Epidermal melanocyte (primary cell): ENCODE measurements around the gene APEH.

Experiments used
- DNase-seq: peaks from one replicate; pipeline ENCODE4 v3.0.0; 2011; ENCODE audit warnings: low spot score; ENCODE audit not compliant: insufficient read length

APEH gene

DNA sequence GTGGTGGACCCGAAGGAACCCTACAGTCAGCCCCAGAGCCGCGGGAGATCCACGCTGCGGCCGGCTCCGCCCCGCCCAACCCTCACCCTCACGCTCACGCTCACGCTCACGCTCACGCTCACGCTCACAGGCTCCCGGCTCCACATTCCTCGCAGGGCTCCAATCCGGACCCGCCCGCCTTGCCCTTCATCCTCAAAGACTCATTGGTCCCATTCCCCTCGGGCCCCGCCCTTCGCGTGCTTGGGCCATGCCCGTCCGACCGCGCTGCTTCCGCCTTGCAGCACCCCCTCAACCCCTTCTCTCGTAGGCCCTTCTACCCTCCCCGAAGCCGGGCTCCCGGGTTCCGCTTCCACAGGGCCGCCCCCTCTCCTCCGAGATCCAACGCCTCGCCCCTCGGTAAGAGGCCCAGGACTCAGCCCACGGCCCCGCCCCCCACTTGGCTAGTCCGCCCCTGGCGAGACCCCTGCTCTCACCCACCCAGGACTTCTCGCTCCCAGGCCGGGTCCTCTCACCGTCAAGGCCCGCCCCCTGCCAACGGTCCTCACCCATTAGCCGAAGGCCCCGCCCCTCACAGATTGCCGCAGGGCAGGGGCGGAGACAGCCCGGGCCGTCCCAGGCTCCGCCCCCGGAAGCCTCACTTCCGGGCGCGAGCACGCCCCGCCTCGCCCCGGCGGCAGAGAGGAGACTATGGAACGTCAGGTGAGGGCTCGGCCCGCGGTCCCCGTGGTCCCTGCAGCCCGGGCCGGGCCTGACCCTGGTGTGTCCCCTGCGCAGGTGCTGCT is at the start of gene APEH:
Gene APEH (plus strand): TSS at position 637 of the 782 bp plus-strand sequence. CDS start 51 bp downstream, at position 688.
- peak; percentile 95 for DNase-seq

DNA sequence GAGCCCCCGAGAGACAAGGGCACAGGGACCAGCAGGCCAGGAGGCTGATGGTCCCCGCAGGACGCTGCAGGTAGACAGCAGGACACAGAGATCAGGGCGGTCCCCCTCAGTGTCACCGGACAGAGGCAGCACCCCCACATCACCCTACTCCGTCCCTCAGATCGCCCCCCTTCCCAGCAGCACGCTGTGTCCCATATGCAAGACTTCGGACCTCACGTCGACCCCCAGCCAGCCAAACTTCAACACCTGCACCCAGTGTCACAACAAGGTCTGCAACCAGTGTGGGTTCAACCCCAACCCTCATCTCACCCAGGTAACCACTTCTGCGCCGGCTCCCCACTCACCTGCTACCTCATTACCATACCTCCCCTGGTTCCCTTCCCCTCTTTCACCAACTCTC is 49.1 kb upstream of the APEH start:
- DNase-seq, result no peak

- no peak for DNase-seq
Observed at GRCh38 chr3:49626101-49626581, 48.0 kb upstream of the APEH start.

- no peak for DNase-seq
Observed at GRCh38 chr3:49626796-49627195, 47.4 kb upstream of the APEH start.

GRCh38 chr3:49627634-49628033 is 46.5 kb upstream of the APEH start:
- DNase-seq, result no peak

DNA sequence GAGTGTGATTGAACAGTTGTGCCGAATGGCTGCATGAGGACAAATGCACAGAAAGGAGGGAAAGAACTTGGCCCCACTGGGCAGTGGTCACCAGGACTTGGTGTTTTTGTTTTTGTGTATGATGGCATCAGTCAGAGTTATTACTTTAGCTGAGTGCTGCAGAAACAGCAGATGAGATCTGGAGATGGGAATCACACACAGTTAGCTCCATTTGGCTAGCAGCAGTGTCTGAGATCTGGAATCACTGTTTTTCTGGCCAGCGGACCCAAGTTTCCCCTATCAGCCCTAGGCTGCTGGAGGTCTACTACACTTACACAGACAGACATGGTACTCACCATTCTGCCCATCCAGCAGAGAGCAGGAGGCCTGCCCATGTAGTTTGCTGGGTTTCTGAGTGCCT is 45.9 kb upstream of the APEH start:
- DNase-seq, result no peak

GRCh38 chr3:49629451-49629850 is 44.7 kb upstream of the APEH start:
- DNase-seq, result no peak

DNA sequence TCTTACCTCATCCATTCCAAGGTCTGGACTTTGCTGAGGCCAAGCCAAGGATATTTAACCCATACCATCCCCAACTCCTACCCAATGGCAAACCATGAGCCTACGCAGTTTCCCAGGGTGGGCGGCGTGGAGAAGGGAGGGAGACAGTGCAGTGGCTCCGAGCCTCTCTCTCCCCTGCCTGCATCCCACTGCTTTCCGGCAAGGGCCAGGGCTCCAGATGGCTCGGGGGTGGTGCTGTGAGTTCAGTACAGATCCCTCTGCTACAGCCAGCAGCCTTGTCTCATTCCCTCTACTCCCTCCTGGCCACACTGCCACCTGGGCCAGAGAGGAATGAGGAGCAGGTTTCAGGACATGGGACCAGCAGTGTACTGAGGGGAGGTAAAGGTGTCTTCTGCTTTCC is 44.3 kb upstream of the APEH start:
- no peak for DNase-seq

- DNase-seq, result no peak
Observed at GRCh38 chr3:49630784-49631183, 43.4 kb upstream of the APEH start.

DNA sequence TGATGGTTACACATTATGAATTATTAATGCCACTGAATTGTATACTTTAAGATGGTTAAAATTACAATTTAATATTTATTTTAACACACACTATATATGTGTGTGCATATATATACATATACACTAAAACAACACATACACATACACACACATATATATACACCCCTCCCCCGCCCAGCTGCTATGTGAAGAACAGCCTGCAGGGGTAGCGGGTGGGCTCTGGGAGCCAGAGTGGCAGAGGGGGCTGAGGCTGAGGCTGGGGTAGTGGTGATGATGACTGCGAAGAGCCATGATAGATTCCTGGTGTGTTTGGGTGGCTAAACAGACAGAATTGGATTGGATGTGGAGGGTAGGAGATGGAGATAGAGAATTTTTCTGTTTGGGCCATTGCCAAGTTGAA is 39.4 kb upstream of the APEH start:
- DNase-seq, result no peak

DNA sequence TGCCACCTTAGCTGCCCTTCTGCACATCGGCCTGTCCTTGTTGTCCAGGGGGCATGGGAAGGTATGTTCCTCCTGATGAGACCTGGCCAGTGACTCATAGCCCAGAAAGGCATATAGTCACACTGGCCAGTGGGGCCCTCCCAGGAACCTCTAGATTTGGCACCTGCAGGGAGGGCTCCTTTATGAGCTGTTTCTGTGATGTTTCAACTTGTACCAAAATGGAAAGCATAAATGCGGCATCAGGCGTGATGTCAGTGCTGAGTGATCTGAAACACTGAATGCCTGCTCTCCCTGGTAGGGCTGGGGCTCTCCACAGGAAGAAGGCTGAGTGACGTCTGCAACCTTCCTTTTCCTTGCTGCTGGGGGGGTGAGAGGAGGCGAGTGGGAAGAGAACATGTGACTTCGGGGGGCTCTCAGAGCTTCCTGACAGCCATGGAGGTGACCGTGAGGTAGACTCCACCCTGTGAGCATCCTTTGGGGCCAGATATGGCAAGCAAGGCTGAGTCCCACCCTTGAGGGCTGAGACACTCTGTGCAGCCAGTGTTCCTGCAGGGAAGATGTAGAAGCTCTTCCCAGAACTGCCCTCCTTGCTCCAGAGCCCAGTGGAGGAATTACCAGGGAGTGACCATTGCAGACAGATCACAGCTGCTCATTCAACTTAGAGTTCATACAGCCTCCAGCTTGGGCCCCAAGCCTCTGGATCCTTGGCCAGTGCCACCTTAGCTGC is 37.1 kb upstream of the APEH start:
- no peak for DNase-seq

- no peak for DNase-seq
Observed at GRCh38 chr3:49638445-49638844, 35.7 kb upstream of the APEH start.

- no peak for DNase-seq
Observed at GRCh38 chr3:49639551-49639950, 34.6 kb upstream of the APEH start.

DNA sequence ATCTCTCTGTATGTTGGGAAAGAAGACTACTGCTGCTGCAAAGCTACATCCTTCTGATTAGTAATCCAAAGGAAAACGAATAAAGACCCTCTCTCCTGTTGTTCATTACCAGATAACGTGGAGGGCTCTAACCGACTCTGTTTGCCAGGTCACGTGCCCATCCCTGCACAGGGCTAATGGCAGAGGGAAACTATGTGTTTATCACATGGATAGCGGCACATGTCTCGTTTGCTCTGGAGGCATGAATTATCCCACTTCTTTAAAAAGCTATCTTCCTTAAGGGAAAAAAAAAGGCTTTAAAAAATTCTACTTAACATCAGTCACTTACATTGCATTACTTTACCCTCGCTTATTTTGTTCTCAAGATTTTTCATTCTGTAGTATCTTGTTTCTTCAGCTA is 32.9 kb upstream of the APEH start:
- DNase-seq, result no peak

DNA sequence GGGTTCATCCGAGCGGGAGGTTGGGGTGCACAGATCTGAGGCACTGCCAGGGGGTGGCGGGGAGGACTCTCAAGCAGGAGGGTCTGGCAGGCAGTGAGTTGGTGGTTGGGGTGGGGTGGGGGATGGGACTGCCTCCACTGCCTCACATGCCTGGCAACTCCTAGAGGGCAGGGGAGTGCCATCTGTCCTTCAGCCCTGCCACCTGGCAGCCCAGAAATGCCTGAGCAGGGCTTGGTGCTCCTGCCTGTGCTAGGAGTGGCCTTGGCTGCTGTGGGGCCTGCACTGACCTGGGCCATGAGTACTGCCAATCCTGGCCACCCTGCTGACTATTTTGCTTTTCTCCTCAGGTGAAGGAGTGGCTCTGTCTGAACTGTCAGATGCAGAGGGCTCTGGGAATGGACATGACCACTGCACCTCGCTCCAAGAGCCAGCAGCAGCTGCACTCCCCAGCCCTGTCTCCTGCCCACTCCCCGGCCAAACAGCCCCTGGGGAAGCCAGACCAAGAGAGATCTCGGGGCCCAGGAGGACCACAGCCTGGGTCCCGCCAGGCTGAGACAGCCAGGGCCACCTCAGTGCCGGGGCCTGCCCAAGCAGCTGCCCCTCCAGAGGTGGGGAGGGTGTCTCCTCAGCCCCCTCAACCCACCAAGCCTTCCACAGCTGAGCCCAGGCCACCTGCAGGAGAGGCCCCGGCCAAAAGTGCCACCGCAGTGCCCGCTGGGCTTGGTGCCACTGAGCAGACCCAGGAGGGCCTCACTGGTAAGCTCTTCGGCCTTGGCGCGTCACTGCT is 32.0 kb upstream of the APEH start:
- no peak for DNase-seq

GRCh38 chr3:49642708-49643145 is 31.4 kb upstream of the APEH start:
- DNase-seq, result no peak

DNA sequence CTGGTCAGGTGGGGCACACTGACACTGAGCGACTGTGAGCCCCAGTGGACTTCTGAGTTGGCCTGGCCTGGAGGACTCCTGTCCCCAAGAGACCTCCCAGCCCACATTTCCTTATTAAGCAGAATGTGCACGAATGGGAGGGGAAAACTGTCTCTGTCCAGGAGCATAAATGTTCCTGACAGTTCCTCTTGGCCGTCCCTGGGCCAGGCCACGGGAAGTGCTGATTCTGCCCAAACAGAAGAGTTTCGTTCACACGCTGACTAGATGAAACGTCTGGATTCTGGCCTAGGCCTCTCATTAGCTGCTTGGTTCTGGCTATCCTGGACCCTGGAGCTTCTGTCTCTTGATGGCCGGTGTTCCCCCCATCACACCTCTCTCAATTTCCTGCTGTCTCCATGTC is 29.5 kb upstream of the APEH start:
- DNase-seq, result no peak

DNA sequence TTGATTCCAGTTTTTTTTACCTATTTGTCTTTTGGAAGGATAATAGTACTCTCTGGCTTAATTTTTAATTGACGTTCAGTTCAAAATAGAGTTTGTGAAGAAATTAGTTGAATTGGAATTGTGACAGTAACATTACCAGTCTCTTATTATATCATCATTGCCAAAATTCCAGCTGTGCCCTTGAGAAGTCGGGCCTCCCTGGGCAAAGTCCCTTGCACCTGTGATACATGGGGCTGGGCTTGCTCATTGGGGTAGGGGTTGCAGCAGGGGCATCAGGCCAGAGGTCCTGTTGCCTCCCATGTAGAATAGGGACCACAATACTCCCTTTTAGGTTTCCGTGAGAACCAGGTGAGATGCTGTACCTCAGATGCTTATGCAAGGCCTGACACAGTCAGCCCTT is 27.9 kb upstream of the APEH start:
- no peak for DNase-seq

DNA sequence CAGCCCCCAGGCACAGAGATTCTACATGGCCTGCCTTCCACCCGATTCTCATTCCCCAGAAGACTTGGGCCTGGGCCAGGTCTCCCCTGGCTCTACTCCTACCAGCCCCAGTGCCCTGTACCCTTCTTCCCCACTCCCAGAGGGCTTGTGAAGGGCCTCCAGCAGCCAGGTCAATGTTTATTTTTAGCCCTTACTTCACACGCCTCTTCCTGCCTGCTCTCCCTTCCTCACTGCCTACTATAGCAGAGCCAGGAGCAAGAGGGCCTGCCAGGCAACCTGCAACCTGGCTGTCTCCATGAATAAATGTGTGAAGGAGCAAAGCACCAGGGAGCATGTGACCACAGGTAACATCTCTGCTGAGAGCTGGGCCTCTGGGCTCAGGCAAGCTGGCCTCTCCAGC is 26.4 kb upstream of the APEH start:
- DNase-seq, result no peak

DNA sequence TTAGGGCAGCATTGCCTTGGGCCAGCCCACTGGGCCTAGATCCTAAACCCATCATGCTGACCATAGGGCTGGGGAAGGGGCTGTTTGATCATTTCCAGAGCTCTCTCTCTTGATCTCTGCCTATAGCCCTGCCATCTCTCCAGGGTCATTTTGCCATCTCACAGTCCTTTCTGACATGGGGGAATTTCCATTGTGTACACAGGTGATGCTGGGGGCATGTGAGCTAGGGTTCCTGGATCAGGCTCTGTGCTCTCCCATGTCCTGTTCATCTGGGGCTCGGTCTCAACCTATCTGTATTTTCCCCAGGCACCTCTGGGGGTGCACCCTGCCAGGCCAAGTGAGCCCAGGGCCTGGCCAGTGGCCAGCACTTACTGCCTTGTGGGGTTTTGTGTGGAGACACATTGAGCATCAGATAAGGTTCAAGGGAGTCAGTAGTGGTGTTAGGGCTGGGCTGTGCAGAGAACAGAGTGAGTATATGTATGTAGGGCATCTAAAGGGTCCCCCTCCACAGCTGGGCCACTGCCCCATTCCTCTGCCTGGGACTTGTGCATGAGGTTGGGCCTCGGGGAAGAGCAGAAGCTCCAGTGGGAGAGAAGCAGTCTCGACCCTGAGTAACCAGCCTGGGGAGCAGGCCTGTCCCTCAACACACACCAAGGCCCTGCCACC is 25.7 kb upstream of the APEH start:
- DNase-seq, result no peak

- no peak for DNase-seq
Observed at GRCh38 chr3:49649576-49649975, 24.6 kb upstream of the APEH start.
